HG03521 (cell line): ENCODE measurements around the gene SLC1A2.
A peak's percentile ranks its signal among the peaks of the same experiment; 100 is the strongest.

Experiments
- ATAC-seq: cut with Tn5 transposase; IDR thresholded peaks from one replicate; pipeline ENCODE4 v1.9.1; 2021; ENCODE audit warnings: mild to moderate bottlenecking, moderate library complexity; ENCODE audit not compliant: unreplicated experiment

SLC1A2 gene

DNA sequence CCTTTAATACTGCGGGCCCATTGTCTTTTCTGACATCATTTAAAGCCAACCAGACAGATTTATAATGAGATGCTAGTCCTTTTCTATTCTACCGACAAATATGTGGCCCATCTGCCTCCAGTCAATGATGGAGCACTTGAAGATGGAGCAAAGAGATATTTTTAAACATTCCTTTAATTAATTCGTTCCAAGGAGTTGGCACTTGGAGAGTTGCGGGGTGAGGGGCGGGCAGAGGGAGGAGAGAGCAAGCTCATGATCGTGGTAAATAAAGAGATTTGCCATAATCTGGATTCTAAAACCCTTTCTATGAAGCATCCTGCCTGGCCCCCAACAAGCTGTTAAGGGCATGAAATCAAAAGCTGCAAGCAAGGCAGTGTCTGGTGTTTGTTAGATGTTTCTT lies 5.0 kb downstream of the SLC1A2 start:
- ATAC-seq, result no peak

DNA sequence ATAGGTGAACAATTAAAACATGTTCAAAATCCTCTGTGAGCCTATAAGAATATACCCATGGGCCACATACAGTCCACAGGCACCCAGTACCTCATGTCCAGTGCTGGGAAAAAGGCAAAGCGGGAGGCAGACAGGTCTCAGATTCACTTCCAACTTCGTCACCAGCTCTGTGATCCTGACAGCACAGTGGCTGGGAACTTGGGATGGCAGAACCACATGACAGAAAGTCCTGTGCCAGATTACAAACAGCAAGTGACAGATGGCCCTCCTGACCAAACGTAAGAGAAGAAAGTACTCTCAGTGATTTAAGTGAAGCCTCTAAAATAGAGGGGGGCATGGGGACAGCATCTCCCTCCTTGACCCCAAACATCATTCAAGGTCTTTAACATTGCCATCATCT lies 5.8 kb downstream of the SLC1A2 start:
- ATAC-seq, result no peak

DNA sequence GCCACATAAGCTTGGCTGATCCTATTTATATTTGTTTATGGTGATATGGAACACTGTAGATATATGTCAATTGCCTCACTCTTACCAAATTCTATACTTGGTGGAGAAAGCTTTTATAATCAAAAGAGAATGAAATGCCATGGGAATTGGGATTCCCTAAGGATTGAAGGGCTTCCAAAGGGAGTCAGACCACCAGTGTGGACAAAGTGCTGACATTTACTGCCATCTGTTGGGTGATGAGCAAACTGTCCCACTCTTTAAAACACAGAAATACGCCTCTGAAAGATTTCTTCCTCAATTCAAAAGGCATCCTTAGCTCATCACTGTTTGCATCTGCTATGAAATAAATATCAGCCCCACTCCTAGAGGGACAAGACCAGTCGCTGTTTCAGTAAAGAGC lies 7.1 kb downstream of the SLC1A2 start:
- ATAC-seq, result no peak

DNA sequence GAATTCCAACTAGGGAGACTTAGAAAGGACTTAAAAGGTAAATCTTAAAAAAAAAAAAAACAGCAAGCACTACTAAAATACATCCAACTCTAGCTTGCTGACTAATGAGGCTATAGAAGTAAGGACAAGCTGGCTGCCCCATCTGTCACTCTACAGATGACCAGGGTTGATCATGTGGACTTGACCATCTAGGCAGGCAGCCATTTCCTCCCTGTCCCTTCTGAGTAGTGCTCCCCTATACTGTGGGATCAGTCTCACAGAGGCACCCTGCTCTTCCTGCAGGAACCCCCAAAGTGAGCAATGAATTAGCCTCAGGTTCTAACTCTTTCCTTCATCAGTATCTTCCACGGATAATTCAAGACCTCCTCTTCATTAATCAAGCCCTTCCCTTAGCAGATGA lies 12.3 kb downstream of the SLC1A2 start:
- no peak for ATAC-seq

DNA sequence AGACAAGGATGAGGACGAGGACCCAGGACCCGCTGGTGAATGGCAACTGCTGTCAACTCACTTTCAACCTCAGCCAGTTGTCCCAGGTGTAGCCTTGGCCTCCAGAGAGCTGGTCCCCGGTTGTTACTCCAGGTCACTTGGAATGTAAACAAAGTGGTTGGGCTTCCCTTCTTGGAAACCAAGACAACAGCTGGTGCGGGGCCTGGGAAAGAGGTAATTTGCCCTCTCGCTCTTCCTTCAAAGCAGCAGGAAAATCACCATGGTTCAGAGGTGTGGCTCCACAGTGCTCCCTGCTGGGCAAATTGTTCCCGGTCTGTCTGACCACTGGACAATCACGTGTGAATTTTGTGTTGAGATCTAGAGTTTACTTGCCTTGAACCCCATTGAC lies 15.0 kb downstream of the SLC1A2 start:
- no peak for ATAC-seq

DNA sequence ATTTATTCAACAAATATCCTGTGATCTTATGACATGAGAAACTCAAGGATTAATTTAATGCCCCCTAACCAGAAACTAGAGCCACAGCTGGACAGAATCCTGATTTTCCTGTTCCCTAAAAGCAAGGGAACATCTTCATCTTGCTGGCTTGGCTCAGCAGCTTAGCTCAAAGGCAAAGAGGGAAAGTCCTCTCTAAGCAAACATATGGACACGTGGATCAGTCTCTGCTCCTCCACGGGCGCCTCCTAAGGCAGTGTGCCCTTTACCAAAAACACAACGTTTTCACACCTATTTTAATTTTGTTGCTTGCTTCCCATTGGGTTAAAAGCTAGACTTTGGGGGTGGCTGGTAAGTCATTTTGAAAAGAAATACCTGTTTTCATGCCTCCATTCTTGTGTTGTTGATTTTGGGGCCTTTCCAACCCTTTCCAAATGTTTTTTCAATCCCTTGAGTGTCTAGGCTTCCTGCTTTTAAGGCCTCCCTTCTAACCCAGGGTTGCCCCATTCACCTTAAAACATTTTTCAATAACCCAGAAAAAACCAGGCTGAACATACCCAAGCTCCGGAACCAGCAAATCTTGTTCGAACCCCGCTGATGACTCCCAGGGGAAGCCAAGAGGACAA lies 15.5 kb downstream of the SLC1A2 start:
- ATAC-seq, result no peak

DNA sequence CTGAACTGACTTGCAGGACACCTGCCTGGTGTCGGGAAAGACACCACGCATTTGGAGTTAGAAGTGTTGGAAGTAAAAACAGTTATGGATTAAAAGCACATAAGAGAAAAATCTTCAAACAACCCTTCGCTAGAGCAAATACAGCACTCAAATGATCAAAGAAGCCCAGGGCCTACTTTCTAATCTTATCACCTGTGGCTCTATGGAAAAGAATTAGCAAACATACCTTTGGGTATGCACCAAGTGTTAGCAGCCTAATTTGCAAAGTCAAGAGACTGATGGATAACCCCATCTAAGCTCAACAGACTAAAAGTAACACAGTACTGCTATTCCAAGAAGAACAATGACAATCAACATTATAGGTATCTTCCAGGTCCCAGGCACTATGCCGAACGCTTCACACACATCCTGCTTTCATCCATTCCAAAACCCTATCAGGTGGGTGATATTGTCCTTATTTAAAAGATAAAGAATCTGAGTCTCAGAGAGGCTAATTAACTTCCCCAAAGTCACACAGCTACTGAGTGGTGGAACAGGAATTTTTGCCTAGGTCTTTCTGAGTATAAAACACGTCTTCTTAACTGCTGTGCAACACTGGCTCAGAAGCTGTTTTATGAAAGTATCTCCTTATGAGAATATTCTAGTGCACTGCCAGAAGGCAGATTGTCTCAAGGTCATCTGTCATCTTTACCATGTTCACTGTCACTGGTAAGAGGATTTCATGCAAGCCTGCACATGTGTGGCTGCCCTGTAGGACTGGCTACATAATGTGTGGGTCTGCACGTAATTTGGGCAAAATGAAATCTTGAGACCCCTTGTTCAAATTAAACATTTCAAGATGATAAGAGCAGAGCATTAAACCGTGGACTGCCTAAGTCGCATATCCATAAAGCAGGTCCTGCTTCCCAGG lies 16.4 kb downstream of the SLC1A2 start:
- ATAC-seq, result no peak

DNA sequence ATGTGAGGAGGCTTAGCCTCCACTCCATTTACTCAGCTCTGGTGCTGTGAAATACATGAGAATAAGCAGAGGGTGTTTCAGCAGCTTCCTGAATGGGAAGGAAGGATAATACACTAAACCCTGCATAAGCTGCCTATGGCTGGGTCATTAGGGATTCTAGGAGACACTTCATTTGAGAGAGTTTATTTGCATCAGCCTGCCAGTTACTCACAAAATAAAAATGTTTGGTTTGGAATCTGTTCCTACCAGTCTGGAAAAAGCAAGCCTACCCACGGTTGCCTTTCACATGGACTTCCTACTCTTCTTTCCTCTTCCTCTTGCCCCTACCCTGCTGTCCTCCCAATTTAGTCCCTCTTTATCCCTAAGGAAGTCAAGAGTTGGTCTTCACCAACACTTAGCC lies 20.5 kb downstream of the SLC1A2 start:
- ATAC-seq, result no peak

DNA sequence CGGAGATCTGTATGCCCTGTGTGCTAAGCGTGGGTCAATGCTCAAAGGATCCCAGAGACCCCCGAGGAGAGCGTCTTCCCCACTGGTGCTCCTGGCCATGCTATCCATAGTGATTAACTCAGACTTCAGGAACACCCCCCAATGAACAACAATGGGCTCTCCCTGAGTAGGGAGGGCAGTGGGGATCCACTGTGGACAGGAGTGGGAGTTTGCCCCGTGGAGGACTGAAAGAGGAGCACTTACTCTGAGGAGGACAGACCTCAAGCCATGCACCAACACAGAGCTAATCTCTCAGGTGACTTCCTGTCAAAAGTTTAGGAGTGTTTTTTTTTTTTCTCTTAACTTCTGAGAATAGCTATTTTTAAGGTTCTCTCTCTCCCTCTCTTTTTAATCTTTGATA lies 24.4 kb downstream of the SLC1A2 start:
- ATAC-seq, result no peak

DNA sequence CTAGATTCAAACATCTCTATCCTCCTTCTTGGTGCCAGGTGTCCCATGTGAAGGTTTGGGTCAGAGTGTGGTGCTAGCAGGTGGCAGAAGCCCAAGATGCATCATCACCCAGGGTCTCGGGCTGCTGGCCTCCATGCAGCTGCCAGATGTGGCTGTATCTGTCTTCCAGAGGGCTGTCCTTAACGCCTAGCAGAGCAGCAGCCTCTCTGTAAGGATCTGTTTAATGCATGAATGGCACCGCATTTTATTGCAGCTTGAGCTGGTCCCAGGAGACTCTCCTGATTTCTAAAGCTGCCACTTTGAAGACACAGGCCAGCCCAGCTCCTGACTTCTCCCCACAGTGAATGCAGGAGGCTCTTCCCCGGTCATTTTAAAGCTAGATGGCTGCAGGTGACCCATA lies 26.3 kb downstream of the SLC1A2 start:
- no peak for ATAC-seq

DNA sequence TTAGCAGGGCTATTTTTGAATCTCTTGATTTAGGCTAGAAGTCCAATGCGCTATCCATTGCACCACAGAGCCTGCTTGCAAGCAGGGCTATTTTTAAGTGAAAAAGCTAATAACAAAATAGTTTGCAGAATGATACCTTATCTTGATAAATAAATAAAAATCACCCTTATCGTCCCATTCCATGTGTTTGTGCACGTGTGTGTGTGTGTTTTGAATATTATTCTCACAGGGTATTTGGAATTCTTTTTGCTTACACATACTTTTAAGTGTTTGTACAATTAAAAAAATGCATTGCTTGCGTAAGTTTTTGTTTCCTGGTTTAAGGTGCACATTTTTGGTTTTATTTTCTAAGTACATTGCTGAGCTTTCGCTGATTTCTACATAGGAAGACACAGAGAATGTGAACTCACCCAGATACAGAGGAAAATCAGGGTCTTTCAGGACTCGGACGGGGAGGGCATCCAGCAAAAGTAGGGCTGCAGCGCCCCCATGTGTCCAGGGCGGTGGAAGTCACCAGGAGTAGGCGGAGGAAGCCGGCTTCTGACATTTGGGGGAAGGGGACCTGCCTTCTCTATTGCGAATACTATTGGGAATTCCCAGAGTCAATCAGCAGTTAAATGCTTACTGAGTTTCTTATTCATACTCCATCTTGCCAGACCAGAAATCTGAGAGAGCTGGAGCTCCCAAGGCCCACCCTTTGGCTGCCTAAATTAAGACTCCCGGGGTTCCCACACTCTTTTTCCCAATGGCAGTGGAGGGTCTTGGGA lies 27.3 kb downstream of the SLC1A2 start:
- ATAC-seq, result peak; percentile 36

DNA sequence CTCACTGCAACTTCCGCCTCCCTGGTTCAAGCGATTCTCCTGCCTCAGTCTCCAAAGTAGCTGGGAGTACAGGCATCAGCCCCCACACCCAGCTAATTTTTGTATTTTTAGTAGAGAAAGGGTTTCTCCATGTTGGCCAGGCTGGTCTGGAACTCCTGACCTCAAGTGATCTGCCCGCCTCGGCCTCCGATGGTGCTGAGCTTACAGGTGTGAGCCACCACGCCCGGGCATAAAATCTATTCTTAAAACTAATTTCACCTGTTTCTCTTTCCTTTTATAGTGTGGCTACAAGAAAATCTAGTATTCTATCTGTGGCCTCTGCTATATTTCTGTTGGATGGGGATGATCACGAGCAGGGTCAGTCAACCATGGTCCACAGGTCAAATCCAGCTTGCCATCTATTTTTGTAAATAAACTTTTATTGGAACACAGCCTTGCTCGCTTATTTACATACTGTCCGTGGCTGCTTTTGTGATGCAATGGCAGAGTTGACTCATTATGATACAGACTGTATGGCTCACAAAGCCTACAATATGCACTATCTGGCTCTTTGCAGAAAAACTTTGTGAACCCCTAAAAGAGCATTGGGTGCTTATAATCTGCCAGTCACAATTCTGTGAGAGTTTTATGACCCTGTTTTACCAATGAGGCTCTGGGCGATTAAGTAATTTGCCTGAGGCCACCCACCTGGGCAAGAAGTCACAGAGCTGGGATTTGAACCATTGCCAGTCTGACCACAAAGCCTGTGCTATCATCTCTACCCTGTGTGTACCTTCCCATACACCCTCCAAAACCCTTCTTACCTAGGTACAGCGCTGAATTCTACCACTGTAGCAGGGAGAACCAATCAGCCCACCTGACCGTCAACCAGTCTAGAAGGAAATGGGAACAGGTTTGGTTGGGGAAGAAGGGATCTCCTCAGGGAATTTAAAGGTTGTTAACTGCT lies 28.3 kb downstream of the SLC1A2 start:
- ATAC-seq, result peak; percentile 82

DNA sequence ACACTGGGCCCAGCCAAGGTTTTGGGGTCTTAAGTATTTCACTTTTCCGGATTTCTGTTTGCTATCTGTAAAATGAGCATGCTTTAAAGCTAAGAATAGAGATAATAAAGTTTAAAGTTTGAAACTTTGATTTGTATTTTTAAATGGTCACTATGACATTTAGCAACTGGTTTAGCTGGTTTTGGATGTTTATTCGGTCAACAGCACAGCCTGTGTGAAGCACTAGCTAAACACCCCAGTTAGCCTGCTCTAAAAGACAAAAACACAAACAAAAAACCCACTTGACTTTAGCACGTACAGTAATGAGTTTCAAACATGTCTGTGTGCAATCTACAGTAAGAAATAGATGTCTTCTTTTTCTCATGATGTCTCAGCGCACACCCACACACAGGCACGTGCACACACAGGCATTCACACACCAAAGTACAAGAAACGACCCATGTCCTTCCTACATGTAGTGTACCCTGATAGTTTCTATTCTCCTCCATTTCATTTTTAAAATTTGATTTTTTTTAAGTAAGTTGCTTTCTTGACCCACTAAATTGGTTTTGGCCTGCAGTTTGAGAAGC lies 29.4 kb downstream of the SLC1A2 start:
- ATAC-seq, result no peak

DNA sequence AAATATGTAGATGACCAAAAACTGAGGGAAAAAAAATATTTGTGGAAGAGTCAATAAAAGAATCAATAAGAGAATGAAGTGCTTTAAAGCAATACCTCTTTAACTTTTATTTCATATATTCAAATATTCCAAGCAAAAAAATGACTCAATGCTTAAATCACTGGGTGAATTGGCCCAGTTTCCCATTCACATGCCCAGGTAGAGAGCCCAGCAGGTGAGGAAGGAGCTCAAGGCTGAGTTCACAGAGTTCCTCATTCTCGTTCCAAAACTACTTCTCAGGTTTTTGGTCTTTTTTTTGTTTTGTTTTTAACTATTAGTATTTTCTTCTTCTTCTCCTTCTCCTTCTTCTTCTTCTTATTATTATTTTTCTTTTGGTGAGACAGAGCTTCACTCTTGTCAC lies 30.2 kb downstream of the SLC1A2 start:
- ATAC-seq, result no peak

DNA sequence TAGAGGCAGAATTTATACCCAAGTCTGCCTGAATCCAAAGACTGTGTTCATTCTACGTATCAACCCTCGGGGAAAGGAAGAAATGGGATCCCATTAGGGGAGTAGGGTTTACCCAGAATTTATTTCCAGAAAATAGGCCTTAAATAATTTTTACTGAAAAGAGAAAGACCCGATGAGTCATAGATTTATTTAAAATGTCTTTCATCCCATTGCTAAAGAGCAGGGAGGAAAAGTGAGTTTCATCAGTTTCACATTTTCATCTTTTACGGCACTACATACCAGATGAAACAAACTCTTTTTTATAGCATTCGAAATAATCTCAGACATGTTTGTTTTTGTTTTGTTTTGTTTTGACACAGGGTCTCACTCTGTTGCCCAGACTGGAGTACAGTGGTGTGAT lies 31.3 kb downstream of the SLC1A2 start:
- ATAC-seq, result no peak

DNA sequence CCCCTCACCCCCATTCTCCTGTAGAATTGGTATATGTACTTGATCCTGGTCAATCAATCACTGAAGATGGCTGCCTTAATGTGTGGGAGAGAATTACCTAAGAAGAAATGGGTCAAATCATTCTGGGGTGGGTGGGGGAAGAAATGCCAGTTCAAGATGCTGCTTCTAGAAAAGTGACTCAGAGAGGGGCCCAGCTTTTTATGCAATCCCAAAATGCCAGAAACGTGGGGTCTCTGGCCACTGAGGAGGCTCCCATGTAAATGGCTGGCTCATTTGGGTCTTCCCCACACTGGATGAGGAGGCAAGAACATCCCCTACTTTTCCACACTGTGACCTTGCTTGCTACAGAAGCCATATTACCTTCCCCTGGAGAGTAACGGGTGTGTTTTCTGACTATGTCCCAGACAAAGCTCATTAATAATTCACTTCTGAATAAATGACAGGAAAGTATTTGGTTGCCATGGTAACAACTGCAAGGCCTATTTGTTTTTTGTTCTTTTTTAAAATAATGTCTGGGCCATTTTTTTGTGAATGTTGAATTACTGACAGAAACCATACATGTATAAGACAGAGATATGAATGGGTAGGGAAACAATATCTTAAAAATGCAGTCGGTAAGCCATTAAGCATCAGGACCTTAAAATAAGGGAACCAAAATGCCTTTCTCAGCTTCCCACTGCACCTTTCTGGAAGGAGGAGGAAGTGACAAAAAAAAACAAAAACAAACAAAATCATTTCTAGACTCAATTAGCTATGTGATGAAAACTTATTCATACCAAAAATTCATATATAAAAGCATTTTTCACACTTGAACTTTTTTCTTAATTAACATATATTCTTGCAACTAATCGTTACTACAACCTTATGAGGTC lies 32.0 kb downstream of the SLC1A2 start:
- ATAC-seq, result no peak

DNA sequence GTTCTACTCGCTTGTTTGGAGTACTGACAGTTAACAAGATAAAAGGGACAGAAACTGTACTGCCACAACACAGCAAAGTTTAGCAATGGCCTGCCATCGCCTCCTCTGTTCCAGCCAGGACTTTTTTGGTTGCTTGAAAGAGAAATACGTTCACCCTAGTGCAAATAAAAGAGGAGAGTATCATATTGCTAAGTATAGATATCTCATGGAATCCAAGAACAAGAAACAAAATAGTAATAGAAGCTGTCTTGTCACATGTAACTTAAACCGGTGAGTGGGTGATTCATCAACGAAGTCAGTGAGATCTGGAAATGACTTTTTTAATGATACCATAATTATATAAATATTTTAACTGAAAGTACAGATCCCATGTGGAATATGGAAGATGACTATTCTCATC lies 35.4 kb downstream of the SLC1A2 start:
- ATAC-seq, result no peak

DNA sequence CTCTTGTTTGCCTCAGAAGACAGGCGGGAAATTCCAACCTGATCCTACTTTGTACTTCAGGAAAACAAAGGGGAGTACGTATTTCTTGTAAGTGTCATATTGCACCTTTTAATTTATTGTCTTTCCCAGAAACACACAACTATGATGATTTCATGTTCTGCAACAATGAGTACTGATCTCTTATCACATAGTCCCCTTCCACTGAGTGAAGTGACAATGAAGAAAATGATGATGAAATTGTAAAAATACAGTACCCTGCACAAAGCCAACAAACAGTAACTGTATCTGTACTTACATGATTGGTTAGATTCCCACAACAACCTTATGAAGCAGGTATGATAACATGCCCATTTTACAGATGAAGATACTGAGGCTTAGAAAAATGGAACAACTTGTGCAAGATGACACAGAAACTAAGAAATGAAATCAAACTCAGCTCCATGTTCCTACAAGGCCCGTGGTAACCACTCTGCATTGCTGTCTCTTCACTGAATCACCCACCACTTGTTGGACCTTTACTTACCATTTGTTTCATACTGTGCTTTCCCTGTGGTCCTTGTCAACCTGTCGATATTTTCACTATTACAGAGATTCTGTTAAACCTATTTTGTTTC lies 37.5 kb downstream of the SLC1A2 start:
- no peak for ATAC-seq

DNA sequence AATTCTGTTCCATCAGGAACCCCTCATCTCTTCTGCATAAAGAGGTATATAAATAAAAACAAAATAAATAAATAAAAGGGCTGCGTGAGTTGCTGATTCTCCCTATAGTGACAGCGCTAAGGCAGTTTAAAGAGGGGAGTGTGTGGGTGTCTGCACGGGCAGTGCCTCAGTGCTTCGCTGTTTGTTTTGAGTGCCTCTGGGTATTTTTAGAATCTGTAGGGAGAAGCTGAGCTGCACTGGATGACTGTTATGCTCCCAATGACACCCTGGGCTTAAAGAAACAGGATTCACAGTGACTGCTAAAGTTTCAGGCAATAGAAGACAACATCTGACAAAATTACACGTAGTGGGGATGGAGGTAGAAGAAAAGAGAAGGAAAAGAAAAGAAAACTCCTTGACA lies 38.8 kb downstream of the SLC1A2 start:
- no peak for ATAC-seq
